ENCODE results near the gene DGKQ.
"Not testable (repeated sequence)": the region's sequence is repeated elsewhere in the genome, so short reads cannot be mapped to it uniquely, and the experiment has no call there.

Gene DGKQ

DNA sequence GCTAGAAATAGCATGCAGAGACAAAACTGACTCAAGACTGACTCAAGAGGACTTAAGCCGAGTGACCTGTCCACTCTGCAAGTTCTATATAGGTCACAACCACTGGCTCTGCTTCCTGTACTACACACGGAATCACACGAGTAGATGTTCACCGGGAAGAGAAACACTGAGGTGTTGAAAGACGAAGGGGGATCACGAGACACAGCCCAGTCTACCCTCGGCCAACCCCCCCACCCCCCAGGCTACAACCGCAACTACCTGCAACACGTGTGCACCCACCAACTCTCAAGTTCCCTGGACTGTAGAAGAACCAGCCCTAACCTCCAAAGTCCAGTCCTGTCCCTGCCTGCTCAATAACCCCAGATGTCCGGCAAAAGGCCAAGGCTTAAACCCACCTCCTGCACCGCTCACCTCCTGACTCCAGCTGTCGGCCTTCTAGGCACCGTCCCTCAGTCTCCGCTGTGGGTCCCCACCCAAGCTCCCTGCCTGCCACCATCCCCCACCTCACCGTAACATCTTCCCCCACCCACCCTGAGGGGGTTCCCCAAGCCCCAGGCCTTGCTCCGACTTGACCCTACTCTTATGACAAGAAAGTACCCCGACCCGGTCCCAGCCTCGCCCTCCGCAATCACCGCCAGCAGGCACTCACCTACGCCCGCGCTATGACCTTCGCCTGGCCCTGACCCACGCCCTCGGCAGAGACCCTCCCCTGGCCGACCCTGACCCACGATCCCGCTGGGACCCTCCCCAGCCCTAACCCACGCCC lies 42.0 kb downstream of the DGKQ start:
- Histone ChIP-seq H3K9ac (ENCODE audit: low read depth, low read length) (peak overlapping the region; percentile 85), H3K36me3 (ENCODE audit: insufficient read depth, low read length) (no peaks in the 10 kb centered on the region), H3K4me1 (ENCODE audit: insufficient read depth, low read length) (peaks cover 5% of the 10 kb centered on the region; the same call in 1 of the 2 replicates), H3K9me3 (ENCODE audit: control insufficient read depth, insufficient read depth, low read length) (no peaks in the 10 kb centered on the region)

DNA sequence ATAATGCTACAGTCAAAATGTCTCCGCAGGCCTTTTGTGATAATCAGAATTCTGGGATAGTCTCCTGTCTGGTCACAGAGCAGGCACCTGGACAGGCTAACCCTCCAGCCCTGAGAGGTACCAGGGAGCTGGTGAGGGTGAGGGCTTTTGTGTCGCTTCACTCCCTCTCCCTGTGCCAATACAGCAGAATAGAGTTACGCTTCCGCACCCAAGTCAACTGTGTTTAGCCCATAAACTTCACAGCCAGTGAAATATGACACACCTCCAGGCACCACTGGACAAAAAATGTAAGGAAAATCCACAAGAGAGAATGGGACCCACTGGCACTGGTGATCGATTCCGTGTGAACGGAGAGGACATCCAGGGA lies 42.6 kb downstream of the DGKQ start:
- H3K4me1 ChIP-seq (ENCODE audit: insufficient read depth, low read length) = peaks cover 5% of the 10 kb centered on the region; the same call in 1 of the 2 replicates

DNA sequence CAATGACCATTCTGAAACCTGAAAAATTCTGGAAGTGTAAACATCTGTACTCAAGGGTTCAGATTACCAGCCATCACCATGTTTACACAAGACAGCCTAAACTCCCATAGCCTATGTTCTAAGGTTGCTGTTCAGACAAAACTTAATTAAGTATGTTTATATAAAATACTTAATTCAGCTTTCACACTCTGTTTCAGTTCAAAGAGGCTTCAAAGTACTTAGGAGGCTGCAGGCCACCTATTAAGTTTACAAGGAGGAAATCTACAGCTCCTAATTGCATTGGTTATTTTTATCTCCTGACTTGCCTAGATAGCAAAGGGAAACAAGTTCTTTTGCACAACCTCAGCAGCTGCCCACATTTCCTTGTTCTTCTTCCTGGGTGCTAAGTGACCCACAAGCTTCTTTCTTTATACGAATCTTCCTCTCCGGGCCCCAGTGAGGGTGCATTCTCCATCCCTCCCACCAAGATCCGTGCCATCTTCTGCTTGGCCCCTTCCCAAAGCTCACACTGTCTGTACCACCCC lies 43.3 kb downstream of the DGKQ start:
- H3K36me3 ChIP-seq (ENCODE audit: insufficient read depth, low read length) = no peaks in the 10 kb centered on the region
- peaks cover 8% of the 10 kb centered on the region; the same call in 1 of the 2 replicates for H3K4me1 ChIP-seq (ENCODE audit: insufficient read depth, low read length)
- H3K9ac ChIP-seq (ENCODE audit: low read depth, low read length) = no peak overlapping the region
- no peaks in the 10 kb centered on the region for H3K9me3 ChIP-seq (ENCODE audit: control insufficient read depth, insufficient read depth, low read length)

More for the DNA sequence above, 42.6 kb downstream of the DGKQ start:
- H3K9ac ChIP-seq (ENCODE audit: low read depth, low read length) = peak overlapping the region; percentile 85
- no peaks in the 10 kb centered on the region for H3K9me3 ChIP-seq (ENCODE audit: control insufficient read depth, insufficient read depth, low read length)
- H3K36me3 ChIP-seq (ENCODE audit: insufficient read depth, low read length) = no peaks in the 10 kb centered on the region

GRCh38 chr4:929096-929765 lies 44.1 kb downstream of the DGKQ start:
- Histone ChIP-seq H3K9me3 (ENCODE audit: control insufficient read depth, insufficient read depth, low read length) (no peaks in the 10 kb centered on the region), H3K36me3 (ENCODE audit: insufficient read depth, low read length) (no peaks in the 10 kb centered on the region), H3K4me1 (ENCODE audit: insufficient read depth, low read length) (peaks cover 11% of the 10 kb centered on the region; the same call in 1 of the 2 replicates), H3K9ac (ENCODE audit: low read depth, low read length) (no peak overlapping the region)

- not testable (repeated sequence) for H3K9ac ChIP-seq (ENCODE audit: low read depth, low read length); H3K9me3 ChIP-seq (ENCODE audit: control insufficient read depth, insufficient read depth, low read length); H3K36me3 ChIP-seq (ENCODE audit: insufficient read depth, low read length)
- peaks cover 13% of the 10 kb centered on the region; the same call in 1 of the 2 replicates for H3K4me1 ChIP-seq (ENCODE audit: insufficient read depth, low read length)
Observed at GRCh38 chr4:927566-927965, 45.8 kb downstream of the DGKQ start.

GRCh38 chr4:926538-926937 lies 46.8 kb downstream of the DGKQ start:
- Histone ChIP-seq H3K36me3 (ENCODE audit: insufficient read depth, low read length) (no peaks in the 10 kb centered on the region), H3K9ac (ENCODE audit: low read depth, low read length) (no peak overlapping the region), H3K4me1 (ENCODE audit: insufficient read depth, low read length) (peaks cover 13% of the 10 kb centered on the region; the same call in 1 of the 2 replicates), H3K9me3 (ENCODE audit: control insufficient read depth, insufficient read depth, low read length) (no peaks in the 10 kb centered on the region)

- Histone ChIP-seq H3K9ac (ENCODE audit: low read depth, low read length) (no peak overlapping the region), H3K4me1 (ENCODE audit: insufficient read depth, low read length) (peaks cover 13% of the 10 kb centered on the region; the same call in 1 of the 2 replicates), H3K9me3 (ENCODE audit: control insufficient read depth, insufficient read depth, low read length) (no peaks in the 10 kb centered on the region), H3K36me3 (ENCODE audit: insufficient read depth, low read length) (no peaks in the 10 kb centered on the region)
Observed at GRCh38 chr4:925771-926500, 47.4 kb downstream of the DGKQ start.

GRCh38 chr4:925171-925570 lies 48.2 kb downstream of the DGKQ start:
- peaks cover 8% of the 10 kb centered on the region; the same call in 1 of the 2 replicates for H3K4me1 ChIP-seq (ENCODE audit: insufficient read depth, low read length)
- H3K9me3 ChIP-seq (ENCODE audit: control insufficient read depth, insufficient read depth, low read length) = no peaks in the 10 kb centered on the region
- H3K9ac ChIP-seq (ENCODE audit: low read depth, low read length) = no peak overlapping the region
- H3K36me3 ChIP-seq (ENCODE audit: insufficient read depth, low read length) = no peaks in the 10 kb centered on the region

GRCh38 chr4:924107-925096 lies 49.0 kb downstream of the DGKQ start:
- no peaks in the 10 kb centered on the region for H3K36me3 ChIP-seq (ENCODE audit: insufficient read depth, low read length)
- H3K9ac ChIP-seq (ENCODE audit: low read depth, low read length) = no peak overlapping the region
- H3K9me3 ChIP-seq (ENCODE audit: control insufficient read depth, insufficient read depth, low read length) = no peaks in the 10 kb centered on the region
- peaks cover 8% of the 10 kb centered on the region; the same call in 1 of the 2 replicates for H3K4me1 ChIP-seq (ENCODE audit: insufficient read depth, low read length)

DNA sequence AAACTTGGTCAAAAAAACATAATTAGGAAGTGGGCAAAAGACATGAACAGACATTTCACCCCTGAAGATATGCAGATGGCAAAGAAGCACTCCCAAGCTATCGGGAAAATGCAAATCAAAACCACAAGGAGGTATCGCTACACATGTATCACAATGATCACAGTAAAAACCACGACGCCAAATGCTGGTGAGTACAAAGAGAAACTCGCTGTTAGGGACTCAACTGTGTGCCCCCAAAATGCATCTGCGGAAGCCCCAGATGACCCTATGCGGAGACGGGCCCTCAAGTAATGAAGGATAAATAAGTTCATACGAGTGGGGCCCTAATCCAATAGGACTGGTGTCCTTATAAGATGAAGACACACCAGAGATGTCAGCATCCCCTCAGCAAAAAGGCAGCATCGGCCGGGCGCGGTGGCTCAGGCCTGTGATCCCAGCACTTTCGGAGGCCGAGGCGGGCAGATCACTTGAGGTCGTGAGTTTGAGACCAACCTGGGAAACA lies 51.5 kb downstream of the DGKQ start:
- H3K9ac ChIP-seq (ENCODE audit: low read depth, low read length) = no peak overlapping the region
- H3K9me3 ChIP-seq (ENCODE audit: control insufficient read depth, insufficient read depth, low read length) = no peaks in the 10 kb centered on the region
- H3K36me3 ChIP-seq (ENCODE audit: insufficient read depth, low read length) = no peaks in the 10 kb centered on the region
- H3K4me1 ChIP-seq (ENCODE audit: insufficient read depth, low read length) = peaks cover 8% of the 10 kb centered on the region; the same call in 1 of the 2 replicates

- not testable (repeated sequence) for H3K4me1 ChIP-seq (ENCODE audit: insufficient read depth, low read length)
Observed at GRCh38 chr4:919004-919680, 54.2 kb downstream of the DGKQ start.

DNA sequence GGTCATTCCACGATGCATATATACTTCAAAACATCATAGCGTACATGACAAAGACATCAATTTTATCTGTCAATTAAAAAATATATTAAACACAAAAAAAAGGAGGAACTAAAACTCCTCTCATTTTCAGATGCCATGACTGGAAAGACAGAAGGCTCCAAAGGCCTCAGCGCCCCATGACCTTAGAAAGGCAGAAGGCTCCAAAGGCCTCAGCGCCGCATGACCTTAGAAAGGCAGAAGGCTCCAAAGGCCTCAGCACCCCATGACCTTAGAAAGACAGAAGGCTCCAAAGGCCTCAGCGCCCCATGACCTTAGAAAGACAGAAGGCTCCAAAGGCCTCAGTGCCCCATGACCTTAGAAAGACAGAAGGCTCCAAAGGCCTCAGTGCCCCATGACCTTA lies 54.8 kb downstream of the DGKQ start:
- H3K9ac ChIP-seq (ENCODE audit: low read depth, low read length); H3K4me1 ChIP-seq (ENCODE audit: insufficient read depth, low read length); H3K36me3 ChIP-seq (ENCODE audit: insufficient read depth, low read length); H3K9me3 ChIP-seq (ENCODE audit: control insufficient read depth, insufficient read depth, low read length): not testable (repeated sequence)

More at GRCh38 chr4:919004-919680, 54.2 kb downstream of the DGKQ start:
- not testable (repeated sequence) for H3K36me3 ChIP-seq (ENCODE audit: insufficient read depth, low read length); H3K9me3 ChIP-seq (ENCODE audit: control insufficient read depth, insufficient read depth, low read length); H3K9ac ChIP-seq (ENCODE audit: low read depth, low read length)

GRCh38 chr4:917992-918391 lies 55.4 kb downstream of the DGKQ start:
- no peaks in the 10 kb centered on the region for H3K4me1 ChIP-seq (ENCODE audit: insufficient read depth, low read length)
- no peaks in the 10 kb centered on the region for H3K9me3 ChIP-seq (ENCODE audit: control insufficient read depth, insufficient read depth, low read length)
- H3K9ac ChIP-seq (ENCODE audit: low read depth, low read length) = no peak overlapping the region
- no peaks in the 10 kb centered on the region for H3K36me3 ChIP-seq (ENCODE audit: insufficient read depth, low read length)
